Measurements from ENCODE around the gene INHBC. TPM values are rescaled to one million over a fixed set of nuclear protein-coding genes. Genes with fewer than 3 reads are reported as not detected.

The INHBC gene
- total RNA-seq, 1 donor from 2014 or later = not detected

- Mint-ChIP-seq H3K27me3 (ENCODE audit: low read depth) (peaks cover 30% of the 10 kb centered on the region), H3K27ac (ENCODE audit: unreplicated experiment) (no peak overlapping the region), H3K4me1 (ENCODE audit: low read depth) (peaks cover 21% of the 10 kb centered on the region), H3K4me3 (ENCODE audit: unreplicated experiment) (no peak overlapping the region), H3K9me3 (ENCODE audit: low read depth) (no peaks in the 10 kb centered on the region), H3K36me3 (ENCODE audit: low read depth) (no peaks in the 10 kb centered on the region)
- no peak for TF ChIP-seq CTCF (IDR thresholded peaks at IDR 0.05)
- peak; percentile 78 for DNase-seq (ENCODE audit: low spot score)
Measured at GRCh38 chr12:57476993-57477709, 42.6 kb downstream of the INHBC start.

GRCh38 chr12:57477710-57478681 lies 43.4 kb downstream of the INHBC start:
- no peak for TF ChIP-seq CTCF (IDR thresholded peaks at IDR 0.05)
- peak; percentile 51 for DNase-seq (ENCODE audit: low spot score)
- Mint-ChIP-seq H3K36me3 (ENCODE audit: low read depth) (no peaks in the 10 kb centered on the region), H3K27ac (ENCODE audit: unreplicated experiment) (no peak overlapping the region), H3K4me3 (ENCODE audit: unreplicated experiment) (no peak overlapping the region), H3K27me3 (ENCODE audit: low read depth) (peaks cover 23% of the 10 kb centered on the region), H3K4me1 (ENCODE audit: low read depth) (peaks cover 24% of the 10 kb centered on the region), H3K9me3 (ENCODE audit: low read depth) (no peaks in the 10 kb centered on the region)

GRCh38 chr12:57479043-57479375 lies 44.4 kb downstream of the INHBC start:
- no peaks in the 10 kb centered on the region for H3K36me3 Mint-ChIP-seq (ENCODE audit: low read depth)
- peaks cover 17% of the 10 kb centered on the region for H3K27me3 Mint-ChIP-seq (ENCODE audit: low read depth)
- TF ChIP-seq CTCF (IDR thresholded peaks at IDR 0.05) = no peak
- no peak overlapping the region for H3K27ac Mint-ChIP-seq (ENCODE audit: unreplicated experiment)
- no peak overlapping the region for H3K4me3 Mint-ChIP-seq (ENCODE audit: unreplicated experiment)
- peaks cover 31% of the 10 kb centered on the region for H3K4me1 Mint-ChIP-seq (ENCODE audit: low read depth)
- H3K9me3 Mint-ChIP-seq (ENCODE audit: low read depth) = no peaks in the 10 kb centered on the region
- DNase-seq (ENCODE audit: low spot score) = peak; percentile 35

- no peak for DNase-seq (ENCODE audit: low spot score)
- no peaks in the 10 kb centered on the region for H3K9me3 Mint-ChIP-seq (ENCODE audit: low read depth)
- no peak for TF ChIP-seq CTCF (IDR thresholded peaks at IDR 0.05)
- H3K27ac Mint-ChIP-seq (ENCODE audit: unreplicated experiment) = peak within 1 kb of the TSS; percentile 46
- no peak within 1 kb of the TSS for H3K4me3 Mint-ChIP-seq (ENCODE audit: unreplicated experiment)
- no peaks in the 10 kb centered on the region for H3K36me3 Mint-ChIP-seq (ENCODE audit: low read depth)
- H3K4me1 Mint-ChIP-seq (ENCODE audit: low read depth) = peaks cover 31% of the 10 kb centered on the region
- peaks cover 11% of the 10 kb centered on the region for H3K27me3 Mint-ChIP-seq (ENCODE audit: low read depth)
Measured at GRCh38 chr12:57479376-57480115, 45.0 kb downstream of the INHBC start, which contains the start of gene ARHGAP9. TSS of gene ARHGAP9 (minus strand) at chr12:57479866. CDS start at chr12:57479406, 460 bp downstream.

- no peaks in the 10 kb centered on the region for H3K36me3 Mint-ChIP-seq (ENCODE audit: low read depth)
- H3K4me1 Mint-ChIP-seq (ENCODE audit: low read depth) = peaks cover 22% of the 10 kb centered on the region
- H3K27me3 Mint-ChIP-seq (ENCODE audit: low read depth) = no peaks in the 10 kb centered on the region
- H3K9me3 Mint-ChIP-seq (ENCODE audit: low read depth) = no peaks in the 10 kb centered on the region
- no peak for TF ChIP-seq CTCF (IDR thresholded peaks at IDR 0.05)
- no peak overlapping the region for H3K27ac Mint-ChIP-seq (ENCODE audit: unreplicated experiment)
- no peak overlapping the region for H3K4me3 Mint-ChIP-seq (ENCODE audit: unreplicated experiment)
- DNase-seq (ENCODE audit: low spot score) = no peak
Measured at GRCh38 chr12:57481671-57482070, 47.1 kb downstream of the INHBC start.
